Vagina (tissue), 2 donors: ENCODE data around the gene ARHGAP19.

Experiments
- CTCF ChIP-seq, 3 experiments: fragments of 450-650 bp in 2 of 3; fragments of 200-600 bp in 1 of 3; sonication (generic) in 1 of 3; IDR thresholded peaks; one replicate each; pipeline ENCODE4 v1.5.1; 2017 to 2019; ENCODE audit warnings: antibody characterized with exemption in 3 of 3, mild to moderate bottlenecking in 2 of 3, moderate library complexity in 2 of 3
- POLR2A ChIP-seq, 2 donors: fragments of 450-650 bp; IDR thresholded peaks; one replicate each; pipeline ENCODE4 v1.6.1; 2017; ENCODE audit warnings: antibody characterized with exemption in 2 of 2, mild to moderate bottlenecking in 2 of 2, moderate library complexity in 2 of 2
- POLR2AphosphoS5 ChIP-seq, 2 donors: sonication (generic); formaldehyde crosslinking; IDR thresholded peaks; one replicate each; pipeline ENCODE4 v1.9.0; 2017; ENCODE audit warnings: antibody characterized with exemption in 2 of 2, mild to moderate bottlenecking in 2 of 2, low read depth in 1 of 2; ENCODE audit not compliant: insufficient read depth in 1 of 2

- no peak for TF ChIP-seq CTCF (IDR thresholded peaks at IDR 0.05)
- no peak for TF ChIP-seq POLR2AphosphoS5 (IDR thresholded peaks at IDR 0.05; ENCODE audit: insufficient read depth in 1 of 2, low read depth in 1 of 2)
- no peak for TF ChIP-seq POLR2A (IDR thresholded peaks at IDR 0.05)
Measured at GRCh38 chr10:97292862-97293198, 393 bp upstream of the ARHGAP19 start.
